Measurements from ENCODE around the gene ZCCHC7.

Gene ZCCHC7

GRCh38 chr9:37328556-37329227, 208.3 kb downstream of the ZCCHC7 start:
- in situ Hi-C loops (cut with MboI; ENCODE audit: low sequenced_read_pairs), result no loop called here

DNA sequence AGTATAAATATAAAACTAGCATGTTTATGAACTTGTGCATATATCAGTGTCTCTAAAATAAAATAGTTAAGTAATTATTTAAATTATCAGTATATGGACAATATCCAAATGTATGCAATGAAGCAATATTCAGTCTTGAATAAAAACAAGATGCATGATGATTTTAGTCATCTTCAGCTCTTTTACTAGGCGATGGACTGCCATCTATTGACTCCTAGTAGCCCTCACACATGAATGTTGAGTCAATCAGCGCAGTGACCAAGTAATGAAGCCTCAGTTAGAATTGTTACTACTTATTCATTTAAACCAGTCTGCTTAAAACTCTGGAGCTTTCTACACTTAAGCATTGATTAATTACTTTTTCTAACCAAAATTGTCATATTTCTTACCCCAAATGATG, 209.2 kb downstream of the ZCCHC7 start:
- in situ Hi-C loops (cut with MboI; ENCODE audit: low sequenced_read_pairs), result no loop called here

- in situ Hi-C loops (cut with MboI; ENCODE audit: low sequenced_read_pairs), result no loop called here
These were observed 211.5 kb downstream of the ZCCHC7 start for GRCh38 chr9:37331871-37332270.

DNA sequence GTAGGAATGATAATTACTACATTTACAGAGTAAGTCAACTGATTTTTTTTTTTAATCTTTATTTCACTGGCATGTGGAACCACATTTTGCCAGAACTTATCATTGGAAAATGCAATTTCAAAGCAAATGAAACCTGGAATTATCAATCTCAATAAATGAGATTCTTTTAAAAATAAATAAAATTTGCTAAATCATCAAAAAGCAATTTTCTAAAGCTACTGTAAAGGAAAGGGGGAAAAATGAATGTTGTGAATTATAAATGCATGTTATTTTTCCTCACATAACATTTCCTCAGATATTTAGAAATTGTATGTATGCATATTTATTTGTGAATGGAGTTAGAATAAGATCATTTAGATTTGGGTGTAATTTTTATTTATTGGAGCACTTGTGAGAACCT, 212.2 kb downstream of the ZCCHC7 start:
- in situ Hi-C loops (cut with MboI; ENCODE audit: low sequenced_read_pairs), result no loop called here

GRCh38 chr9:37333288-37333687, 212.9 kb downstream of the ZCCHC7 start:
- in situ Hi-C loops (cut with MboI; ENCODE audit: low sequenced_read_pairs), result no loop called here

DNA sequence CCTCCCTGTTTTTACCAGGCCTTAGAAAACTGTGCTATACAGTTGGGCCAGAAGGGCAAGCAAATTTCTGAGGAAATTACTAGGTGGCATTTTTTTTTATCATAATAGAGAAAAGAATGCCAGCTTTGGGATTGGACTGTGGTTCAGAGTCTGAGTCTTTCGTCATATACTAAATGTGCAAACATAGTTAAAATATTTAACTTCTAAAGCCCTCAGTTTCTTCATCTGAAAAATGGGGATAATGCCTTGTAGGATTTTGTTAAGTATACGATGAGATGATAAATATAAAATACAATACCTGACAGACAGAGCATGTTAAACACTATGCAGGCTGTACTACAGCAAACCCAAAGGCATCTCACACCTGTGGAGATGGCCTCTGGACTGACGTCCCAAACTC, 214.9 kb downstream of the ZCCHC7 start:
- in situ Hi-C loops (cut with MboI; ENCODE audit: low sequenced_read_pairs), result no loop called here

DNA sequence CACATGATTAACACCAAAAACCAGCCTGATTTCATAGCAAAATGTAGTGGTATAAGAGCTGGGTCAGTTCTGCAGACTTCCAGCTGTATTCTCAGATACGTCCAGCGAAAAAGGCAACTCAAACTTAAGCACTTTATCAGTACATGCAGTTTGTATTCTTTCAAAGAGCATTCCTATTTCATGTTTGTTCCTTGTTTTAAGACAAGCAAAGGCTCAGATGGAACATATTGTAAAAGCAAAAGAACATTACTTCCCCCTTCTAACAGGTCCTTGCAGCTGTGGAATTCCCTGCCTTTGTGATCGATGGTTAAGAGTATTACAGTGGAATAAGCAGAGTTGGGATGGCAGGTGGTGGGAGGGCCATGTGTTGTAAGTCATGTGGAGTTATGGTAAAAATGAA, 215.8 kb downstream of the ZCCHC7 start:
- in situ Hi-C loops (cut with MboI; ENCODE audit: low sequenced_read_pairs), result no loop called here

DNA sequence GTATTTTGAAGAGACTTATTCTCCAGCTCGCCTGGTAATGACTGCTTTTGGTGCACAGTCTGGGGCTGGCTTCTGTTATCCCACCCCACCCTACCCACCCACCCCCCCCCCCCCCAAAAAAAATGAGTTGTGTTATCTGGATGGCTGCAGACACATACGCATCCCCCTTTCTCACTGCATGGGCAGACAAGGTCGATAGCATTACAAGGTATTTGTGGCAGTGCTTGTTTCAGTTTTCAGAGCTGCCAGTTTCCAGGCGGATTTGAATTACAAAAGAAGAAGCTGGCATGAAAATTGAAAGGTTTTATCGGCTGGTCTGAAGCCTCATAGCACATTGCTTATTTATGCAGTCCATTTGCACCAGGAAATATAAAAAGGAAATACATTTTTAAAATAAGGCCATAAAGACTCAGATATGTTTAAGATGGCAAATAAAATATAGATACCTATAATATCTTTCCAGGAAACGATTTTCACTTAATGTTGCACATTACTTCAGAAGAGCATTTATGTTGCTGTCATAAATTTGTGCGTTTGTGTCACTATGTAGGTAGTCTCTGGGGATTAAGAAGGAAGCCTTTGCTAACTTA, 217.0 kb downstream of the ZCCHC7 start:
- in situ Hi-C loops (cut with MboI; ENCODE audit: low sequenced_read_pairs), result no loop called here

- in situ Hi-C loops (cut with MboI; ENCODE audit: low sequenced_read_pairs), result no loop called here
These were observed 217.8 kb downstream of the ZCCHC7 start for GRCh38 chr9:37338218-37338617.

DNA sequence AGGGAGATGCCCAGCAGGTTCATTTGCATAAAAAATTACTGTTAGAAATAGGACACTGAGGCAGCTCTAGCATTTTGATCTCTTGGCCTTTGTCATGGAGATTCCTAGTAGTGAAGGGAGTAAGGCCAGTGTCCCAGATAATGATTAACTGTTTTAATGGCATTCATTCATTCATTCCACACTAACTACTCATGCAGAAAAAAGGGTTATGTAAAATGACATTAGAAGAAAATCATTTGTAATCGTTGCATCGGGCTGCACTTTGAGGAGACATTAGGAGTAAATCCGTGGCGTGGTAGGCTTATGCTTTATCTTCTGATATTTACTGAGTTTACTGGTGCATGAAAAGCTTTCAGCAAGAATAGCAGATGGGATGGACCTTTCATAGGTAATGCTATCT, 219.5 kb downstream of the ZCCHC7 start:
- in situ Hi-C loops (cut with MboI; ENCODE audit: low sequenced_read_pairs), result no loop called here

DNA sequence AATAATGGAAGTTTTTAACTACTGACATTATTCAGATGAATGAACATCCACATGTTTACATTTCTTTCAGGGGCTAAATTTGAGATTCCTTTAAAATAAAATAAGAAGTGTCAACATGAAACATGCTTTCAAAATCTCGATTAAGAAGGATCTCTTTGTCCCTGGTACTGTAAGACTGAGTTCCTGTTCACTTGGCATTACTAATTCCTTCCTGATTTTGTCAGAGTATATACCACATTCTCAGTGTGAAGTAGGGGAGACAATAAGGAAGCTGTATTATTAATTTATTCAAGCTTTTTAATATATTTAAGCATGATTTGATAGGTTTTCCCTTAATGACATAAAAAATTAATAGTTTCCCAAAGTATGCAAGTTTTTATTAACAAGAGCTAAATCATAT, 220.6 kb downstream of the ZCCHC7 start:
- in situ Hi-C loops (cut with MboI; ENCODE audit: low sequenced_read_pairs), result no loop called here

- in situ Hi-C loops (cut with MboI; ENCODE audit: low sequenced_read_pairs), result no loop called here
These were observed 221.3 kb downstream of the ZCCHC7 start for GRCh38 chr9:37341704-37342103.

- in situ Hi-C loops (cut with MboI; ENCODE audit: low sequenced_read_pairs), result no loop called here
These were observed 222.1 kb downstream of the ZCCHC7 start for GRCh38 chr9:37342493-37342892.

GRCh38 chr9:37342895-37343294, 222.5 kb downstream of the ZCCHC7 start:
- in situ Hi-C loops (cut with MboI; ENCODE audit: low sequenced_read_pairs), result no loop called here

GRCh38 chr9:37343724-37344123, 223.3 kb downstream of the ZCCHC7 start:
- in situ Hi-C loops (cut with MboI; ENCODE audit: low sequenced_read_pairs), result no loop called here

DNA sequence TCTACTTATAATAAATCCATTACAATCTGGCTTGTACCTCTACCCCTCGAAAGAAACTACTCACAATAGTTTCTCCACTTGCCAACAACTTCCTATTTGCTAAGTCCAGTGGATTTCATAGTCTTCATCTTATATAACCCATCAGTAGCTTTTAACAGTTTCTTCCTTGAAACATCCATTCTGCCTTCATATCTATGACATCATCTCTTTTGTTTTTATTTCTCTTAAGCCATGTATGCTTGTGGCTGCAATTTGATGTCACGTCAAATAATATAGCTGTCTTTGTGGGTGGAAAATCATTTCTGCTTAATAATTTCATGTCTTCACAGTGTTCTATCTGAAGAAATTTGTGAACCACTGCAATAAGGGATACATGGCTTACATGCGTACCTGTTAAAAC, 224.7 kb downstream of the ZCCHC7 start:
- in situ Hi-C loops (cut with MboI; ENCODE audit: low sequenced_read_pairs), result no loop called here

DNA sequence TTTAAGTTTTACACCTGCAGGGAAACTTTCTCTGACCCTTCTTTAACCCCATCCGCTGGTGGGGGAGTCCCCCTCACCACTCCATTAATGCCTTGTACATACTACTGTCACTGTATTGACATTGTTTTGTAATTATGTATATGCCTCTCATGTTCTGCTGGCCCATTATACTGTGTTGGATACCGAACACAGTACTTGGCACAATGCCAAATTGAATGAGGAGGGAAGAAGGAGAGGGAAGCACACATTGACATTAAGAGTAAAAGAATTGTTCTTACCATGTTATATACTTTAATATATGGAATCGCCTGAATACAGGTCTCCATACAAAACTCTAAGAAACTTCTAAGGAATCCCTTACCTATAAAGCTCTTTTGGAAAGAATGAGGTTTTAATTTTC, 228.5 kb downstream of the ZCCHC7 start:
- in situ Hi-C loops (cut with MboI; ENCODE audit: low sequenced_read_pairs), result no loop called here

DNA sequence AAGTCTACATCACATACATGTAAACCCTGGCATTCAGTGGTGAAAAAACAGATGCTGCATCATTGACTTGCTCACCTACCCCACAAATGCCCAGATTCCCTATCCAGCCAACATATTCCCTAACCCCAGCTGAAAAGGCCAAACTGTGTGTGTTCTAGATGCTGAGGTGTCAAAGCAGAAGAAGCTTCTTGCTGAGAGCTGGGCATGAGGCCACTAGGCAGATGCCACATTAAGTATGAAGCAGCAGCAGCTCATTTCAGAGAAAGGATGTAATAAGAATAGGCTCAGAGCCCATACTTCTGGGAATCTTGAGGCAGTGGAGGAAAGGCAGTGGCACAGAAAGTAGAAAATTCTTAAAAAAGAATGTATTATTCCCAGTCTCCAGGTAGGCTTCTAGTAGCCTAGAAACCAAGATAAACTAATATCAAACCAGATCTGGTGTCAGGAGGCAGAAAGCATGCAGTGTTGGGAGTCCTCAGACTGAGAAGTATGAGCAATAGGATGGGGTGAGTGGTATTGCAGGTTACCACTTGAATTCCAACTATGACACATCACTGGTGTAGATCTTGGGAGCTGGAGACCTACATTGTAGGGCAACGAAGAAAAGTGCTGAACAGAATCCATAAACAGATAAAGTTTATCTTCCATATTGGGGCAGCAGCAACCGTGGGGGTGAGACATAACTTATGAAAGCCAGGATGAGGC, 230.3 kb downstream of the ZCCHC7 start:
- in situ Hi-C loops (cut with MboI; ENCODE audit: low sequenced_read_pairs), result no loop called here

DNA sequence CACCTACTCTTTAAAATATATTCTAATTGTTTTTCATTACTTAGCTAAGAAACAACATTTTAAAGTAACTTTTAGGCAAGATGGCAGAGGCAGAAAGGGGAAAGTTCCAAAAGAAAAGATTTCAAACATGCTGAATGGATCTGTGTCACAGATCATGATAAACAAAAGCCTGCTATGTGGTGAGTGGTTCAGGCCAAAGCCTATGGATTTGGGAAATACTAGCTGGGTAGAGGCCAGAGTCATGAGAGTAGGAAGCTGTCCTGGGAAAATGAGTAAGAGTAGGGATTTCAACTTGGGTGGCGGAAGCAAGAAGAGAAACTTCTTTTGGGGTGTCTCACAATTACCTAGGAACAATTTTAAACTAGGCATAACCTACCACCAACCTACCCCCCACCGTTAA, 233.4 kb downstream of the ZCCHC7 start:
- in situ Hi-C loops (cut with MboI; ENCODE audit: low sequenced_read_pairs), result no loop called here

DNA sequence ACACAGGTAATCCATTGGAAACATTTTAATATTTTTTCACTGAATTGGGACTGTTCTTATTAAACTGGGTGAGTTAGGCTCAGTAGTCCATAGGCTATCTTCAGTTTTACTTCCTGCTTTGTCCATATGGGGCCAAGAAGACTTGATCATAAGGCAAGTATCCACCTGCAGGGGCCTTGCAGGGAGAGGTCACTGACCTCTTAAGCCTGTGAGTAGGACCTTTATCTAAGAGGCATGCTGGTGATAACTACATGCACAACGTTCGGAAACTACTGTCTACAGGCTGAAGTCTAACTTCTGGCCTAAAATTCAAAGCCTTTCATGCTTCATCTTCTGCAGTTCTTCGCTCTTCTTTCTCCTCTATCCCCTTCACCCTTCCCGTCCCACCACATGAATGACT, 242.1 kb downstream of the ZCCHC7 start:
- in situ Hi-C loops (cut with MboI; ENCODE audit: low sequenced_read_pairs), result no loop called here

GRCh38 chr9:37363124-37363523, 242.8 kb downstream of the ZCCHC7 start:
- in situ Hi-C loops (cut with MboI; ENCODE audit: low sequenced_read_pairs), result no loop called here

DNA sequence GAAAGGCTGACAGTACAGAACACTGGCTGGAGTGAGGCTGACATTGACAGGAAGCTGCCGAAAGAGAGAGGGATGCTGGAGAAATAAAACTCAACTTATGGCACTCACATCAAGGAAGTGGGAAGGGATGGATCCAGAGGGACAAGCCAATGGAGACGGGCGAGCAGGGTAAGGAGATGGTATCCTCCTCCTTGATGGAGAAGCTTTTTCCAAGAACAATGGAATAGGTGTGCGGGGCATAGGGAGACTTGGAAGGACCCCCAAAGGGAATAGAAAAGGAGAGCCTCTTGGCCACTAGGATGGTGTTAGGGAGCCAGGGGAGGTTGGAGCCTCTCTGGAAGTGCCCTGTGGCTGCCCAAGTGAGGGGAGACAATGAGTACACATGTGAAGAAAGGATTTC, 243.8 kb downstream of the ZCCHC7 start:
- in situ Hi-C loops (cut with MboI; ENCODE audit: low sequenced_read_pairs), result no loop called here
